NCI-H2171 (cell line): Measurements from ENCODE around the gene PHF2.

ENCODE experiments used
- DNase-seq: peaks from one replicate; lab custom pipeline; 2025; lab: John Stamatoyannopoulos, UW

PHF2 gene

DNA sequence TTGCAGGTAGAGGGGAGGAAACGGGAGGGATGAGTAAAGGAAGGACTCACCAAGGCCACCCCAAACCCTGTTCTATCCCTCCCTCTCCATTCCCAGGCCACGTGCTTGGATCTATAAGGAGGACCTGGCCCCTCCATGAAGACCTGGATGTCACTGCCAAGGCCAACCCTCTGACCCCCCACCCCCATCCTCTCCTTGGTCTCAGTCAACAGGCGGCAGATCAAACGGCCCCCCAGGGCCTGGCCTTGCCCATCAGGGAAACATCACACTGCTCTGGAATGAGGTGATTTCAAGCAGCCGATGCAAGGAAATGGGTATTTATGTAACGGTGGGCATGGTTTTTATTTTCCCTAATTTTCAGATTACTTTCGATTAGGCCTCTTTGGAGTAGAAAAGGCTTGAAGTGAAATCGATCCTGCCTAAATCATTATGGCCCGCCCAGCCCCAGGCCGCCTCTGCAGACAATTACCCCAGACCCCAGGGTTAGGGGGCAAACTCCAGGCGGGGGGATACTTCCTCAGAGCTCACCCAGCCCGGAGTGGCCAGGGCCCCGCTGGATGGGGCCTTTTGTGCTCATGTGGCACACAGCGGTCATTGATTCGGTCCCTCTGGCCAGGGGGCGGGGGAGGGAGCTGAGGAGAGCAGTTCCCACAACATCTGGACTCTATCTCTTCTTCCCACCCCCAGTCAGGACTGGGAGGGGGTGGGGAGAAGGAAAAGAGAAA is 125.3 kb downstream of the PHF2 start:
- no peak for DNase-seq

DNA sequence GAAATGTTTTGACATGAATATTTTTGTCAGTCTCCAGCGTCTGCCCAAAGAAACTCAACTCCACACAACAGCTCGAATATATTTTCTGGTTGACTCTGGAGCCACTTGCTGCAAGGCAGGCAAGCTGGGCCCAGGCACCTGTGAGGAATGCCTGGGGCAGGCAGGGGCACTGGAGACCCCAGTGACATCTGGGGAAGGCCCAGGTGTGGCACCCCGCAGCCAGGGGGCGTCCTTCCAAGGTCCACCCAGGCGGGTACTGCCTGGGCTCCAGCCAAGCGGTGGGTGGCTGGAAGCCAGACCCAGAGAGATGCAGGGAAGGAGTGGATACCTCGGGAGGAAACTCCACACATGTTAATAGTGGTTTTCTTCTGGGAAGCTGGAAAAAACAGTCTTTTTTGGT is 125.9 kb downstream of the PHF2 start:
- no peak for DNase-seq

DNA sequence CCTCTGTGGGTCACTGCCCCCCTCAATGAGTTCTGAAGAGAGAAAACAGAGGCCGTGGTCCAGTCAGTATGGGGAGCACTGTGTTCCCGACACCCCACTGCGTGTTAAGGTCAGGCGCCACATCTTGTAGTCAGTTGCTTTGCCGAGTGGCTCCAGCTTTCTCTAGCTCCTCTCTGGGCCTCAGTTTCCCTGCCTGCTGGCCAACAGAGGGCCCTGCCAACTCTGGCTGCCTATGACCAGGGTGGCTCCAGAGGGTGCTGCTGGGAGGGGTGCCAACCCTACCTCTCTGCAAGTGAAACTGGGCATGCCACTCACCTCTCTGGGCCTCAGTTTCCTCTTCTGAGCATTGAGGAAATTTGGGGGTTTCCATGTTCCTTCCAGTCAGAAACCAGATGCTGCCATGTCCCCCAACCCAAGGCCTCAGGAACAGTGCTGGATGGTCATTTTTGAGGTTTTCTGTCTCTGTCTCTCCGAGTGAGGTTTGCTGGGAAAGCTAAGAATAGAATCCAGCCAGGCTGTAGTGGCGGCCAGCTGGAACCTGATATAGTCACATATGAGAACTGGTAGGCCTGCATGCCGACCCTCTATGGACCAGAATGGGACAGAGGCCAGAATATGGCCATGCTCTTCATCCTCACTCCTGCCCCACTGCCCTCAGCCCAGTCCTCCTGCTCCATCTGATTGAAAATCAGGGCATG is 132.1 kb downstream of the PHF2 start:
- no peak for DNase-seq

DNA sequence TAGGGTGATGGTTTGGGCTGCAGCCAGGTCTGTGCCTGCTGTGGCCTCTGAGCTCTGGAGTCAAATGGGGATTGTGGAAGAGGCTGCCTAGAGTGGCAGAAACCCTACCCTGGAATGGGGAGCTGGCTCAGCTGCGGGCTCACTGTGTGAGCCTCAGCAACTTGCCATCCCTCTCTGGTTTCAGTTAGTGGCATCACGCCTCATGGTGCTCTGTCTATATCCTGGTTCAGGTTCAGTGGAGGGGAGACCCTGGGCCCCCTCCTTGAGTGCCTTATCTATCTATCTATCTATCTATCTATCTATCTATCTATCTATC is 132.6 kb downstream of the PHF2 start:
- no peak for DNase-seq

DNA sequence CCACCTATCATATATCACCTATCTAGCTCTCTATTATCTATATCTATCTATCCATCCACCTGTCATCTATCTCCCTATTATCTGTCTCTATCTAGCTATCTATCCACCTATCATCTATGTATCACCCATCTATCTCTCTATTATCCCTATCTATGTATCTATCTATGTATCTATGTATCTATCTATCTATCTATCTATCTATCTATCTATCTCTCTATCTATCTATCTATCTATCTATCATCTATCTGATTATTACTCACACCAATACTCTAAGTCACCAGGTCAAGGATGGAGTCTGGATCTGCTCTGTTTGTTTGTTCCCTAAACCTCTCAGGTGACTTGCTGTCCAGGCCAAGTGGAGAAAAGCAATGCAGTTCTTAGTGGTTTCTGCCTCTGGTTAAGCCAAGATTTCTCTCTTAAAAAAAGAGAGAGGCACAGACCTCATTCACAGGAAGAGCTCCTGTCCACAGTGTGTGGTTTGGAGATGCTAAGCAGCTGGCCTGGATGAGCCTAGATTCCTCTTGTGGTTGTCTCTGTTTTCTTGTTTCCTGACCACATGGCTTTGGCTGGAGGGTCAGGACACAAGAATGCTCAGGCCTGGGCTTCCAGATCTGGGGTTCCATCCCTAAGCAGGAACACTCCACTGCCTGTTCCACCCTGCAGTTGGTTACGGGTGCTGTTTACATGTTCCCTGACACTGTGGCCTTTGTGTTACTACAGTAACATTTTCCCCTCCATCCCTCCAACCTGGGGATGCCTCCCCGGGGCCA is 133.4 kb downstream of the PHF2 start:
- DNase-seq = no peak

DNA sequence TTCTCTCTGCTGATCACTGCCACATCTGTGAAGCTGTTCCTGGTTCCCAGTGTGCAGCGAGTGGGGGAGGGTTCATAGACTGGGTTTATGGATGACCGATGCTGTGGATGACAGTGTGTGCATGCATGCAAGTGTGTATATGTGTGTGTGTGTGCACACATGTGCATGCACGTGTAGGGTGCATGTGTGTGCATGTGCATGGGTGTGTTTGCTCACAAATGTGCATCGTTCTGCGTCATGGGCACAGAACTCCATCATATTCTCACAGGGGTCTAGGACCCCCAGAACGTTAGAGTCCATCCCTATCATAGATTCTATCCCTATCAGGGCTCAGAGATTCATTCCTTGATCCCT is 134.0 kb downstream of the PHF2 start:
- DNase-seq = no peak

DNA sequence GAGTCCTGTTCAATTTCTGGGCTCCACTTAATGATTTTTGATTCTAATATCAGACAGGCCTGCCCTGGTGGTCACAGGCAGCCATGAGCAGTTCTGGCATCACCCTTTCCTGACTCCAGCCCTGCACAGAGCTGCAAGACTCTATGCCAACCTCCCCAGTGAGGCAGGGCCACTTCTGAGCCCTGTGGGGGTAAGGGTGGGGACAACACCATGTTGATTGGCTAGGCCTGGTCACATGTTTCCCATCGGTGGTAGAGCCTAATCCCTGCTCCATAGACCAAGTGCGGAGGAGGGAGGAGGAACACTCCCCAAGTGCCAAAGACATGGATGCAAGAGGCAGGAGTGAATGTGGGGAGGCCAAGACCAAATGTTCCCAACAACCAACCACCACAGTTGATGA is 134.6 kb downstream of the PHF2 start:
- DNase-seq = no peak

DNA sequence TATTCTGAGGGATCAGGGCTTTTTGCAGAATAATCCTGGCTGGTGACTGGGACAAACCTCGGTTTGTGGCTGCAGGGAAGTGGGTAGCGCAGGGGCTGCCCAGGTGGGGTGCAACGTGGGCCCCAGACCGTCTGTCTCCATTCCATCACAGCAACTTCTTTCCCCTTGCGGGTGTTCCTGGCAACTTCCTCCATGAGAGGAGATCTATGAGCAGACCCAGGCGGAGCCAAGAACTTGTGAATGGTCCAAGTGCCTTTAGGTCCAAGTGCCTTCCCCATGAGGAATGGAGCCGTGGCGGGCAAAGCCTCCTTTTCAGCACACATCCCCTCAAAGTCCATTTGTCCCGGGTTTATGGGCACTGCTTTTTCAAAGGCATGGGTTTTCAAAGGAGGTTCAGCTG is 136.5 kb downstream of the PHF2 start:
- no peak for DNase-seq

DNA sequence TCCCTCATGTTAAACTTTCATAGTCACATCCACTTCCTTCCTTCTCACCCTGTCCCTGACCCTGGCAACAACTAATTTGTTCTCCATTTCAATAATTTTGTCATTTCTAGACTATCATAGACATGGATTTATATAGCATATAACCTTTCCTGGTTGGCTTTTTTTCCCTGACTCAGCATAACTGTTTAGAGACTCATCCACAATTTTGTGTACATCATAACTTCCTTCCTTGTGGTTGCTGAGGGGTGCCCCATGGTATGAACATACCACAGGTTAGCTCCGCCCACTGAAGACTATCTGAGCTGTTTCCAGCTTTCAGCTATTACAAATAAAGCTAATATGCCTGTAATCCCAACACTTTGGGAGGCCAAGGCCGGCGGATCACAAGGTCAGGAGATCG is 137.3 kb downstream of the PHF2 start:
- no peak for DNase-seq

DNA sequence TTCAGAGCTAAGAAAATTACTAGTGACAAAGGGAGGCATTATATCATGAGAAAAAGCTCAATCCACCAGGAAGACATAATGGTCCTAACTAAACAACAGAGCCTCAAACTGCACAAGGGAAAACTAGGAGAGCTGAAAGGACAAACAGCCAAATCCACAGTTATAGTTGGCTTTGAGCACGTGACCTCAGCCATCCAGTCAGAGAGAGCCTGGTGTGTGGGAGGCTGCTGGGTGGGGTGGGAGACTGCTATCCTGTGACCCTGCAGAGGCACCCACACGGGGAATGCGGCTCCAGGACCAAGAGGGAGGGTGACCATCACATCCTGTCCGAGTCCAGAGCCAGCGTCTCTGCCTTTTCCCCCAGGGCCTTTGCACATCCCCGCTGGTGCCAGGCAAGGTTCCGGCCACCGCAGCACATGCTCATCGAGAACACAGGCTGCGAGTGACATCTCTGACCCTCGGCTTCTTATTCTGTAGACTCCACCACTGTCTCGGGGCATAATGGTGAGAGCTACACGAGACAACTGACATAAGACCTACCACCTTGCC is 145.1 kb downstream of the PHF2 start:
- DNase-seq = no peak

DNA sequence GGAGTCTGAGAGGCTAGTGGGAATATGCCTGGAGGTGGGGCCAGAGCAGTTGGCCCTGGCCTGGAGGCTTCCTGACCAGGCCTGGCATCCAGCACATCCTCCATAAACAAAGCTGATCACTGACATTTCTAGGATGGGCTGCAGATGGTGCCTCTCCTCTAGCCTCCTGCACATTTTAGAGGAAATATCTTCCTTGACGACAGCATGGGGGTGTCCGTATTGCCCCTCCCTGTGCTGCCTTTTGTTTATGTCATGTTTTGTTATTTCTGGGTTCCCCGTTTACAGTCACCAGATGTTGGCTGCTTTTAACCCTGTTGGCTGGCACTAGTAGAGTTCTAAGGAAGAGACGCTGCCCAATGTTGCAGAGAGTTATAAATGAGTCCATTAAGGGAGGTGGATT is 148.5 kb downstream of the PHF2 start:
- DNase-seq = no peak

DNA sequence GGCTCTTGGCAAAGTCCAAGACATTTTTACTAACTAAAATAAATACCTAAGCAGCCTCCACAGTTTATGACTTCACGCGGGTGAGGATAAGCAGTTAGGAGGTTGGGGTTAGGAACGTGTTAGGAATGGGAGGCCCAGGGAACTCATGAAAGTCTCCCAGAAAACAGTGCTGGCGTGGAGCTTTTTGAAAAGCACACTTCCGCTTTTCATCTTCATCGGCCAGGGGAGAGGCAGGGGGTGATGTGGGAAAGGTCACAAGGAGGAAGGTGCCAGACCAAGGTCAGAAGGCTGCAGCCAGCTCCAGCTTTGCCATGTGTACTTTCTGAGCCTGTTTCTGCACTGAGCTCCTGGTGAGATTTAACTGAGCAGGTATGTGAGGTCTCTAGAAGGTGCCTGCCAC is 149.0 kb downstream of the PHF2 start:
- no peak for DNase-seq

DNA sequence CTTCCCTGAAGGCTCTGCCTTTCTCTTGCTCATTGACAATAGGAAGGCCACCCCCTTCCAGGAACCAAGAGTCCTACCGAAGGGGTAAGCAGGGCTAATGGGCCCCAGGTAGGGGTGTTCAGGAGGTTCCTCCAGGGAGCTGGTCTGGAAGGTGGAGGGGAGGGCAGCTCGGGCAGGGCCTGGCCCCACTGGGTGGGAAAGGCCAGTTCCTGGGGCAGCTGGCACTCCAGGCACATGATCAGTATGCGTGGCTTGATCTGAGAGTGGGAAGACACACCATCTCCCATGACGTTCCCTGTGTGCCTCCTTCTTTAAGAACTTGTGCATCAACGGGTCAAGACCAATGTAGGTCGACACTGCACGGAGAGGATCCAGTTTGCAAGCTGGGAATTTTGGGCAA is 149.8 kb downstream of the PHF2 start:
- no peak for DNase-seq
